Esophagus (tissue), 2 donors: ENCODE data around the gene CACNB3. TPM values are rescaled to one million over a fixed set of nuclear protein-coding genes. Genes with fewer than 3 reads are reported as not detected.

Source experiments
- H3K27ac ChIP-seq, 2 donors: one replicate each; pipeline ENCODE4 v1.5.1; 2013; ENCODE audit warnings: low read depth in 2 of 2, mild to moderate bottlenecking in 2 of 2, inconsistent platforms in 1 of 2, low read length in 1 of 2, moderate library complexity in 1 of 2
- H3K27me3 ChIP-seq, 2 donors: one replicate each; pipeline ENCODE4 v1.6.1; 2013; ENCODE audit warnings: low read length in 2 of 2, control low read depth in 1 of 2, mild to moderate bottlenecking in 1 of 2; ENCODE audit not compliant: insufficient read depth in 2 of 2, control insufficient read depth in 1 of 2
- H3K36me3 ChIP-seq, 2 donors: one replicate each; pipeline ENCODE4 v1.6.1; 2013; ENCODE audit warnings: low read length in 1 of 2; ENCODE audit not compliant: control insufficient read depth in 2 of 2, insufficient read depth in 2 of 2
- H3K4me1 ChIP-seq, 2 donors: one replicate each; pipeline ENCODE4 v1.6.1; 2013; ENCODE audit warnings: low read length in 1 of 2; ENCODE audit not compliant: control insufficient read depth in 2 of 2, insufficient read depth in 2 of 2
- H3K4me3 ChIP-seq, 2 donors: one replicate each; pipeline ENCODE4 v1.5.1; 2013; ENCODE audit warnings: low read length in 2 of 2, mild to moderate bottlenecking in 2 of 2, low read depth in 1 of 2, moderate library complexity in 1 of 2
- H3K9me3 ChIP-seq, 2 donors: one replicate each; pipeline ENCODE4 v1.6.1; 2013; ENCODE audit warnings: mild to moderate bottlenecking in 2 of 2, low read depth in 1 of 2, low read length in 1 of 2, moderate library complexity in 1 of 2; ENCODE audit not compliant: control insufficient read depth in 2 of 2, insufficient read depth in 1 of 2
- WGBS, 2 donors: extraction: QIAGEN DNeasy Blood & Tissue Kit; methylation state at CpG; one replicate each; pipeline ENCODE4 v1.1.7; 2013; 5-methylcytosine and 5-hydroxymethylcytosine counted together
- polyA plus RNA-seq, 2 donors: library from polyadenylated mRNA; stranded (reverse); fragments of 200-250 nt; gene quantifications; one replicate each; pipeline ENCODE4 v1.2.3, GENCODE V29; 2013
- donor health status: healthy with polysubstance abuse.
- donor health status: Bipolar disorder and iron deficiency.

CACNB3 gene
- polyA plus RNA-seq, 2 donors, result 21.5 to 24.3 TPM

DNA sequence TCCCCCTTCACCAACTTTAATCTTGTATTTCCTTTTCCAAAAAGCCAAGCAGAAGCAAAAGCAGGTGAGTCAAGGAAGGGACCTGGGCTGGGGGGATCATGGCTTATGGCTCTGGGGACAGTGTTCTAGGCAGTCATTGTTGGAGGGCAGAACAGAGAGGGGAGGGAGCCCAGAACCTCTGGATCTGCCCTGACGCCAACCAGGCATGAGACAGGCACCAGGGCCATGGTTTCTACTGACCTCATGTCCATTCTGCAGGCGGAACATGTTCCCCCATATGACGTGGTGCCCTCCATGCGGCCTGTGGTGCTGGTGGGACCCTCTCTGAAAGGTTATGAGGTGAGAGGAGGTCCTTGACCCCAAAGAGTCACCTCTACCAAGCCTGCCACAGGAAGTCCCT is 6.6 kb downstream of the CACNB3 start:
- H3K27me3 ChIP-seq, result no peaks in the 10 kb centered on the region
- no peaks in the 10 kb centered on the region for H3K9me3 ChIP-seq
- no peak overlapping the region for H3K4me3 ChIP-seq
- H3K36me3 ChIP-seq, result peaks cover 9 to 45% of the 10 kb centered on the region in 2 donors
- WGBS, 2 donors, result 93% methylated on average over 4 of the region's 4 CpGs
- no peak overlapping the region for H3K27ac ChIP-seq
- H3K4me1 ChIP-seq, result peaks cover 0 to 5% of the 10 kb centered on the region in 2 donors

DNA sequence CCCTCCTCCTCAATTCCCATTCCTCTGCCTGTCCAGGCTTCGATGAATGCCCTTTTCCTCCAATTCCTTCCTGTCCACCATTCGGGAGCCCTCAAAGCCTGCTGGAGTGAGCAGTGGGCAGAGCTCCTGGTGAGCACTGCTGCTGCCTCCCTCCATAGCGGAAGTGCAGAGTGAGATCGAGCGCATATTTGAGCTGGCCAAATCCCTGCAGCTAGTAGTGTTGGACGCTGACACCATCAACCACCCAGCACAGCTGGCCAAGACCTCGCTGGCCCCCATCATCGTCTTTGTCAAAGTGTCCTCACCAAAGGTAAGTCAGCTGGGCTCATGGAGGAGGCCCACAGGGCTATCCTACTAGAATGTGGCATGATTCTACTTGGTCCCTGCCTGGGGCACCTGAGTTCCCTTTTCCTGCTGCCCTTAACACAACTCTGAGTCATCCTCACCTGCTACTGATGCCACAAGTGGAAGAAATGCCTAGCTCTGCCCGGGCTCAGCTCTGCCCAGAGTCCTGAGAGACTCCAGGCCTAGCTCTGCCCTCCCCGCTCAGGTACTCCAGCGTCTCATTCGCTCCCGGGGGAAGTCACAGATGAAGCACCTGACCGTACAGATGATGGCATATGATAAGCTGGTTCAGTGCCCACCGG is 8.0 kb downstream of the CACNB3 start:
- H3K4me1 ChIP-seq, result peaks cover 0 to 5% of the 10 kb centered on the region in 2 donors

DNA sequence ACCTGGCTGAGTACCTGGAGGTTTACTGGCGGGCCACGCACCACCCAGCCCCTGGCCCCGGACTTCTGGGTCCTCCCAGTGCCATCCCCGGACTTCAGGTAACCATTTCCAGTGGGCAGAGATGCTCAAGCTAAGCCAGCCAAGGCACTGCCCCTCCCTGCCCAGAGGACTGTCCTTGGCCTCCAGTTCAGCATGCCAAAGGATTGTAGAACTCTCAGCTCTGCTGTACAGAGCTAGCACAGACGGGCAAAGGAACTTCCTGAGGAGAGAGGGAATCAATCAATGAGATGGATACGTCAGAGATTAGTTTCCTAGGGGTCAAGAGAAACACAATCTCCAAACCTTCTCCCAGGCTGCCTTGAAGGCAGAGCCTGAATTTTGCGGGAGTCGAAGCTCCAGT is 8.7 kb downstream of the CACNB3 start:
- no peaks in the 10 kb centered on the region for H3K9me3 ChIP-seq
- WGBS, 2 donors, result 80 to 84% methylated on average over 8 of the region's 8 CpGs
- no peak overlapping the region for H3K27ac ChIP-seq
- peaks cover 0 to 5% of the 10 kb centered on the region in 2 donors for H3K4me1 ChIP-seq
- peaks cover 18 to 66% of the 10 kb centered on the region in 2 donors for H3K36me3 ChIP-seq
- H3K4me3 ChIP-seq, result no peak overlapping the region
- H3K27me3 ChIP-seq, result no peaks in the 10 kb centered on the region

More for the DNA sequence above, 8.0 kb downstream of the CACNB3 start:
- Histone ChIP-seq H3K9me3 (no peaks in the 10 kb centered on the region), H3K4me3 (no peak overlapping the region), H3K27me3 (no peaks in the 10 kb centered on the region), H3K36me3 (peaks cover 11 to 60% of the 10 kb centered on the region in 2 donors), H3K27ac (no peak overlapping the region)
- 70 to 78% methylated on average over 15 of the region's 15 CpGs for WGBS, 2 donors

DNA sequence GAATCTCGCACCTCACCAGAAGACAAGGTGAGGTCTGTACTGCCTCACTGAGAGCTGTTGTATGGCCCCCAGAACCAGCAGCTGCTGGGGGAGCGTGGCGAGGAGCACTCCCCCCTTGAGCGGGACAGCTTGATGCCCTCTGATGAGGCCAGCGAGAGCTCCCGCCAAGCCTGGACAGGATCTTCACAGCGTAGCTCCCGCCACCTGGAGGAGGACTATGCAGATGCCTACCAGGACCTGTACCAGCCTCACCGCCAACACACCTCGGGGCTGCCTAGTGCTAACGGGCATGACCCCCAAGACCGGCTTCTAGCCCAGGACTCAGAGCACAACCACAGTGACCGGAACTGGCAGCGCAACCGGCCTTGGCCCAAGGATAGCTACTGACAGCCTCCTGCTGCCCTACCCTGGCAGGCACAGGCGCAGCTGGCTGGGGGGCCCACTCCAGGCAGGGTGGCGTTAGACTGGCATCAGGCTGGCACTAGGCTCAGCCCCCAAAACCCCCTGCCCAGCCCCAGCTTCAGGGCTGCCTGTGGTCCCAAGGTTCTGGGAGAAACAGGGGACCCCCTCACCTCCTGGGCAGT is 9.3 kb downstream of the CACNB3 start:
- 91 to 94% methylated on average over 17 of the region's 17 CpGs for WGBS, 2 donors
- Histone ChIP-seq H3K4me1 (peaks cover 0 to 3% of the 10 kb centered on the region in 2 donors), H3K27me3 (no peaks in the 10 kb centered on the region), H3K36me3 (peaks cover 22 to 72% of the 10 kb centered on the region in 2 donors), H3K4me3 (no peak overlapping the region), H3K27ac (no peak overlapping the region), H3K9me3 (no peaks in the 10 kb centered on the region)

DNA sequence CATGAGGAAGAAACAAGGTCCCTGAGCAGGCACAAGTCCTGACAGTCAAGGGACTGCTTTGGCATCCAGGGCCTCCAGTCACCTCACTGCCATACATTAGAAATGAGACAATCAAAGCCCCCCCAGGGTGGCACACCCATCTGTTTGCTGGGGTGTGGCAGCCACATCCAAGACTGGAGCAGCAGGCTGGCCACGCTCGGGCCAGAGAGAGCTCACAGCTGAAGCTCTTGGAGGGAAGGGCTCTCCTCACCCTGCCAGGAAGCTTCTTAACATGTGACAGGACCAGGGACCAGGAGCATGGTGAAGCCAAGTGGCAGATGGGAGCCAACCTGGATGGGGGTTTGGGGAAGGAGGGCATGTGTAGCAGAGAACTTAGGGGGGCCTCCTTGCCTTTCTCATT is 10.0 kb downstream of the CACNB3 start:
- 31 to 60% methylated on average over 2 of the region's 2 CpGs for WGBS, 2 donors
- H3K4me1 ChIP-seq, result peaks cover 0 to 3% of the 10 kb centered on the region in 2 donors
- no peaks in the 10 kb centered on the region for H3K9me3 ChIP-seq
- no peak overlapping the region for H3K27ac ChIP-seq
- H3K27me3 ChIP-seq, result no peaks in the 10 kb centered on the region
- H3K36me3 ChIP-seq, result peaks cover 22 to 77% of the 10 kb centered on the region in 2 donors
- H3K4me3 ChIP-seq, result no peak overlapping the region

DNA sequence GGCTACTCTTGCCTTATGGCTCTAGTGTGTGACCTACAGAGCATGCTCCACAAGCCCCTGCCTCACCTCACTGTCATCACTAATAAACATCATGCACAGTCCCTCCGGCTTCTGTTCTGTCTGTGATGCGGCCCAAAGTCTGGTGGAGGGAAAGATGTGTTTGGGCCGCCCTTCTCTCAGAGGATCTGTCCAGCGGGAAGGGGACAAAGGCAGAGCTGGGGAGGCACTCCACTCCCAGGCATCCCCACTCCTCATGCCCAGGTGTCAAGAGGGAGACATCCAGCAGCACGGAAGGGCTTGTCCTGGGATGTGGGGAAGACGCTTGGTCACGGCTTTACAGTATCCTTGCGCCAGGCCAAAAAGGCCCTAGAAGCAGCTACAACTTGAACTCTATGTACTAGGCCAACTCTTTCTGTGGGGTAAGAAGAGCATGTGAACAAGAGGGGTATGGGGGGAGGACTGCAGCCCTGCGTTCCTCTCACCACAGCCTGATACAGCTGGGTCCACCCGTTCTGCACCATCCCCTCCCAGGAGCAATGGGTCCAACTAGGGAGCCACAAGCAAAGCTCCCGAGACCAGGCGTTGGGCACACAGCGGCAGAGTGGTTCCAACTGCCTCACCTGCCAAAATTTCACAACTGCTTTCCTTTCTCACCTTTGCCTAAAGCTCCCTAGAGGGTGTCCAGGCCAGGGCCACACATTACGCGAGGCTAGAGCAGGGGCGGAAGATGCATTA is 10.7 kb downstream of the CACNB3 start:
- WGBS, 2 donors, result 88% methylated on average over 16 of the region's 16 CpGs
- H3K4me1 ChIP-seq, result peaks cover 0 to 3% of the 10 kb centered on the region in 2 donors
- H3K36me3 ChIP-seq, result peaks cover 20 to 73% of the 10 kb centered on the region in 2 donors
- H3K27me3 ChIP-seq, result no peaks in the 10 kb centered on the region
- no peak overlapping the region for H3K27ac ChIP-seq
- no peak overlapping the region for H3K4me3 ChIP-seq
- no peaks in the 10 kb centered on the region for H3K9me3 ChIP-seq

DNA sequence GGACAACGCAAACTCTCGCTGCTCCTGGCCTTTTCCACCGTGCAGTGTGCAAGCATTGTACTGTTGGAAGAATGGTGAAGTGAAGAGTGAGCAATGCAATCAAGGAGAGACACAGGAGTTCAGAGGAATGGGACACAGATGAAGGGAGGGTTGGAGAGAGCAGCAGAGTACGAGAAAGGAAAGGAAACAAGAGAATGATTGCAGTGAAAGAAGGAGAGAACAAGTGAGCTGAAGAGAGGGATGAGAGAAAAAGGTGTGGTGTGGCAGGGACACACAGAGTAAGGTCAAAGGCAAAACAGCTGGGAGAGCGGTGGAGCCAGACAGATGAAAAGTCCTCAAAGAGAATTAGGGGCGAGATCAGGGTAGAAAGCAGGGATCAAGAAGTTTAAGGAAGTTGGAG is 13.0 kb downstream of the CACNB3 start:
- H3K36me3 ChIP-seq, result peaks cover 23 to 72% of the 10 kb centered on the region in 2 donors
- no peaks in the 10 kb centered on the region for H3K9me3 ChIP-seq
- no peak overlapping the region for H3K27ac ChIP-seq
- no peak overlapping the region for H3K4me3 ChIP-seq
- 86 to 89% methylated on average over 6 of the region's 6 CpGs for whole genome bisulfite sequencing, 2 donors
- H3K4me1 ChIP-seq, result peaks cover 0 to 3% of the 10 kb centered on the region in 2 donors
- H3K27me3 ChIP-seq, result no peaks in the 10 kb centered on the region

DNA sequence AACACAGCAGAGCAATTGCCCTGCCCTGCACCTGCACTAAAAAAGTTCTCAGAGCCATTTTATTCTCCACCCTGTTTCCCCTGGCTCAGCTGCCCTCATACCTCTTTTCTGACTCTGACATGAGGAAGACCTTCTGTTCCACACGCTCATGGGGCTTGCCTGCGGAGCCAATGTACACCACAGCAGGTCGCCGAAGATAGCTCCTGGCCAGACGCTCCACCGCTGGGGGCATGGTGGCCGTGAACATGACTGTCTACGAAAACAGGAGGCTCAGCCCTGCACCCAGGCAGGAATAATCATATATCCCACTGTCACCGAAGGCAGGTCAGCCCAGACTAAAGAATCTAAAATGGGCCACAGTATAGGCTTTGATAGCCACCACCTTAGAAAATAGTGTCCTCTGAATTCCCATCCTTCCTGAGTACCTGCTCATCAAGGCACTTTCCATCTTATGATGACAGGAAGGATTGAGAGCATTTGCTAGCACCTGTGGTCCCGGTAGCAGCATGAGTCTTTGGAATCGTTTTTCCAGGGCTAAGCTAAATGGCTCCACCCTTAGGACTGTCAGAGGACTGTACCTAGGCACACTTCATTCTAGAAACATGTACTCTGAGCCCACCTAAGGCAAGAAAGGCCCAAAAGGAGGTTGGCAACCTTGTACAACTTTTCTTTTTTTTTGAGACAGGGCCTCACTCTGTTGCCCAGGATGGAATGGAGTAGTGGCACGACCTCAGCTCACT is 14.2 kb downstream of the CACNB3 start:
- WGBS, 2 donors, result 89 to 90% methylated on average over 12 of the region's 12 CpGs
- peaks cover 0 to 3% of the 10 kb centered on the region in 2 donors for H3K4me1 ChIP-seq
- H3K9me3 ChIP-seq, result no peaks in the 10 kb centered on the region
- H3K4me3 ChIP-seq, result no peak overlapping the region
- peaks cover 31 to 77% of the 10 kb centered on the region in 2 donors for H3K36me3 ChIP-seq
- no peak overlapping the region for H3K27ac ChIP-seq
- H3K27me3 ChIP-seq, result no peaks in the 10 kb centered on the region

DNA sequence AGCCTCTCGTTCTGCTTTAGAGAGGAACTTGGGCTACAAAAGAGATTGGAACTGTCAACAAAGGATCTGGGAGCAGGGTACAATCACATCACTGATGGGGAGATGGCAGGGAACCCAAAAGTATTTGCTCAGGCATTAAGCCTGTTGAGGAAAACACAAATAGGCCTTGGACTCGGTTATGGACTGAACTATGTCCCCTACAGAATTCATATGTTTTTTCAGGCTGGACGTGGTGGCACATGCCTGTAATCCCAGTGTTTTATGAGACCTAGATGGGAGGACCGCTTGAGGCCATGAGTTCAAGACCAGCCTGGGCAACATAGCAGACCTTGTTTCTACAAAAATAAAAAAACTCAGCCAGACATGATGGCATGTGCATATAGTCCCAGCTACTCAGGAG is 19.8 kb downstream of the CACNB3 start:
- 83% methylated on average over 4 of the region's 4 CpGs for WGBS, 2 donors
- no peaks in the 10 kb centered on the region for H3K27me3 ChIP-seq
- H3K9me3 ChIP-seq, result no peaks in the 10 kb centered on the region
- no peak overlapping the region for H3K4me3 ChIP-seq
- no peaks in the 10 kb centered on the region for H3K4me1 ChIP-seq
- peaks cover 22 to 36% of the 10 kb centered on the region in 2 donors for H3K36me3 ChIP-seq
- no peak overlapping the region for H3K27ac ChIP-seq
